Sigmoid colon (tissue), 7 donors: ENCODE results near the gene GMIP. TPM values are rescaled to one million over a fixed set of nuclear protein-coding genes. Genes with fewer than 3 reads are reported as not detected.

ENCODE experiments used
- DNase-seq: peaks from one replicate; pipeline ENCODE4 v3.0.0-alpha.2; 2019
- H3K27ac ChIP-seq, 4 donors: fragments of 200-600 bp; sonication (generic); one replicate each; pipeline ENCODE4 v1.5.1; 2016 to 2019; ENCODE audit warnings: mild to moderate bottlenecking in 1 of 4
- H3K27me3 ChIP-seq, 3 donors: fragments of 200-600 bp; sonication (generic); one replicate each; pipeline ENCODE4 v1.5.1; 2019; ENCODE audit warnings: mild to moderate bottlenecking in 1 of 3
- H3K36me3 ChIP-seq, 4 donors: fragments of 200-600 bp; sonication (generic); one replicate each; pipeline ENCODE4 v1.5.1; 2016 to 2019
- H3K4me1 ChIP-seq, 4 donors: fragments of 200-600 bp; sonication (generic); one replicate each; pipeline ENCODE4 v1.5.1; 2017 to 2019
- H3K4me3 ChIP-seq, 4 donors: fragments of 200-600 bp; sonication (generic); one replicate each; pipeline ENCODE4 v1.5.1; 2017 to 2019; ENCODE audit warnings: mild to moderate bottlenecking in 2 of 4, moderate library complexity in 1 of 4
- H3K9me3 ChIP-seq, 4 donors: fragments of 200-600 bp in 3 of 4; sonication (generic) in 3 of 4; one replicate each; pipeline versions ENCODE4 v1.5.1 to v1.6.1; 2013 to 2019
- EP300 ChIP-seq, 4 donors: sonication (generic); formaldehyde crosslinking; IDR thresholded peaks; one replicate each; pipeline ENCODE4 v1.6.1; 2017; ENCODE audit warnings: antibody characterized with exemption in 4 of 4
- POLR2A ChIP-seq, 2 donors: fragments of 450-650 bp; IDR thresholded peaks; one replicate each; pipeline ENCODE4 v1.6.1; 2016; ENCODE audit warnings: antibody characterized with exemption in 2 of 2, mild to moderate bottlenecking in 2 of 2, moderate library complexity in 2 of 2
- POLR2AphosphoS5 ChIP-seq, 4 donors: sonication (generic); formaldehyde crosslinking; IDR thresholded peaks; one replicate each; pipeline ENCODE4 v1.6.1; 2017; ENCODE audit warnings: antibody characterized with exemption in 4 of 4
- whole genome bisulfite sequencing, 2 donors: extraction: QIAGEN DNeasy Blood & Tissue Kit; methylation state at CpG; one replicate each; pipeline ENCODE4 v1.1.7; 2013; 5-methylcytosine and 5-hydroxymethylcytosine counted together
- intact Hi-C: fragments of 100-400 bp; cut with DNase I; formaldehyde crosslinking; loops from one replicate; pipeline ENCODE4 v1.15.1; 2023
- polyA plus RNA-seq, 3 donors: library from polyadenylated mRNA; stranded (reverse); fragments of 200-250 nt; gene quantifications; one replicate each; pipeline ENCODE4 v1.2.3, GENCODE V29; 2013
- total RNA-seq, 4 donors: library from RNA; depleted of rRNA; stranded (reverse); fragments of >200 nt; gene quantifications; one replicate each; pipeline ENCODE4 v1.1.0, GENCODE V29; 2016
- TF ChIP-seq, protein P1 (sequence below), 4 experiments: fragments of 450-650 bp in 3 of 4; fragments of 200-600 bp in 1 of 4; IDR thresholded peaks; one replicate each; pipeline ENCODE4 v1.5.1; 2016 to 2019; ENCODE audit warnings: antibody characterized with exemption in 4 of 4, mild to moderate bottlenecking in 3 of 4, moderate library complexity in 2 of 4
- donor health status: healthy with polysubstance abuse.
- donor health status: Bipolar disorder and iron deficiency.
- donor health status: healthy.

Gene GMIP
- total and polyA plus RNA-seq, 7 donors: 5.0 to 37.0 (median 9.1) TPM

DNA sequence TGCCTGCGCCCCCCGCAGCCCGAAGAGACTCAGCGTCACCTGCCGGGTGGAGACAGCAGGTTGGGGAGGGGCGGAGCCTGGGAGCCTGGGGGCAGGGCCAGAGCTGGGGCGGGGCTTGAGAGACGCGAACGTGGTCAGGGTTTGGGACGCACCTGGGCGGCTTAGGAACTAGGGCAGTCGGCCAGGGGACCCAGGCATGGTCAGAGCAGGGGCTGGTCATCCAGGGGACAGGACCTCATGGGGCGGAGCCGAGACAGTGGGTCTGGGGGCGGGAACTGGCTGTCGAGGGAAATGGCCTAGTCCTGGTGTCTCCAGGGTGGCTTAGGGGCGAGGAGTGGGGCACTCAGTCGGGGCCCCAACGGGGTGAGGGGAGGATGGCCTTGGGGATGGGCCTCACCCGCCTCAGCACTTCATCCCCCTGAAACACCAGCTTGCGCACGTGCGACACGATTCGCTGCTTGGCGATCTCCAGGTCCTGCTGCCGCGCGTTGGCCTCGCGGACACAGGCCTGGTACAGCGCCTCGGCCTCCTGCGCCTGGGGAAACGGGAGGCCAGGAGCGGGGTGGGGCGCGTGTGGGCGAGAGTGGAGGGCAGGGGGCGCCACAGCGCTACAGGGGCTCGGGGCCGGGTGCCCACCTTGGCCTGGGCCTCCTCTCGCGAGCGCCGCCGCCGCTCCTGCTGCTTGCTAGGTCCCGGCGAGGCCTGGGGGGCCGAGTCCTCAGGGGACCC lies 5.8 kb downstream of the GMIP start:
- H3K4me1 ChIP-seq: peaks cover 0 to 4% (median 1%) of the 10 kb centered on the region in 4 donors
- TF ChIP-seq POLR2AphosphoS5 (IDR thresholded peaks at IDR 0.05): no peak
- TF ChIP-seq POLR2A (IDR thresholded peaks at IDR 0.05): no peak
- intact Hi-C loops: no loop called here
- DNase-seq: no peak
- H3K36me3 ChIP-seq: peaks cover 0 to 24% (median 4%) of the 10 kb centered on the region in 4 donors
- H3K27ac ChIP-seq: no peak overlapping the region
- H3K4me3 ChIP-seq: no peak overlapping the region
- H3K9me3 ChIP-seq: no peaks in the 10 kb centered on the region
- H3K27me3 ChIP-seq: no peaks in the 10 kb centered on the region
- whole genome bisulfite sequencing, 2 donors: 86 to 94% methylated on average over 53 of the region's 53 CpGs

DNA sequence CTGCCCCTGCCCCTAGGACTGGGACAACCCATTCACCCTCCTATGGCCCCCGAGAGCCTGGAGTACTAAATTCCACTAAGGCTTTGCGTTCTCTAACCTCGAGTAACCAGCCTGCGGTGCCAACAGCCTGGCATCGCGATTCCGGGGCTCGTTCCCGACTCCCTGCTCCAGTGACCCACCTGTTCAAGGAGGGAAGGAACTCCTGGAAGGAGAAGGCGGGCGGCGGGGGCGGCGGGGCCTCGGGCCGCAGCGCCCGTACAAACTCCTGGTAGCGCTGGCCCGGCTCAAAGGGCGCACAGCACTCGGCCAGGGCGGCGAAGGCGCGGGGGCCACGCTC lies 6.3 kb downstream of the GMIP start:
- TF ChIP-seq POLR2AphosphoS5 (IDR thresholded peaks at IDR 0.05) (no peak), POLR2A (IDR thresholded peaks at IDR 0.05) (no peak)

DNA sequence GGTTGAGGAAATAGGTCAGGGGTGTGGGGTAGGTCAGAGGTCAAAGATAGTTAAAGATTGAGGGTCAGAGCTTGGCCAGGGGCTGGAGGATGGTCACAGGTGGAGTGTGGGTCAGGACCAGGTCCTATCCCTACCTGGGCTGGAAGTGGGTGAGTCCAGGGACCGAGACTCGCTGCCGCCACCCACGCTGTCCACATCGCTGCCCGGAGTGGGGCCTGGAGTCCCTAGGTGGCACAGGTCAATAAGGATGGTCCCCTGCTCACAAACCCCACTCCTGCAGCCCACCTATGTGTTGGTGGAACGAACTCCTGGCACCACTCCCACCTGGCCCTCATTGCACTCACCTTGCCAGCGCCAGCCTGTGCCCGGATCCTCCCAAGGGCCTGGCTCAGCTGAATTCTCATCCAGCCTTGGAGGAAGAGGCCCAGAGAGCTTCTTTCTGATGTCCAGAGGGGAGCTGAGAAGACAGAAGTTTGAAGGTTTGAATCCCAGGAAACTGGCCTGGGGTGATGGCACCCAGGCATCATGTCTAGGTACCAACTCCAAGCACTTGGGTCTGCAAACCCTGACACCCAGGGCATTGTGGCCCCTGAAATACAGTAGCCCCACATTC lies 6.8 kb downstream of the GMIP start:
- no peaks in the 10 kb centered on the region for H3K9me3 ChIP-seq
- intact Hi-C loops: no loop called here
- no peak overlapping the region for H3K4me3 ChIP-seq
- H3K4me1 ChIP-seq: no peaks in the 10 kb centered on the region
- no peak for DNase-seq
- H3K27ac ChIP-seq: no peak overlapping the region
- 95 to 97% methylated on average over 9 of the region's 9 CpGs for WGBS, 2 donors
- no peak for TF ChIP-seq EP300 (IDR thresholded peaks at IDR 0.05)
- no peak for TF ChIP-seq POLR2AphosphoS5 (IDR thresholded peaks at IDR 0.05)
- TF ChIP-seq, protein P1, sequence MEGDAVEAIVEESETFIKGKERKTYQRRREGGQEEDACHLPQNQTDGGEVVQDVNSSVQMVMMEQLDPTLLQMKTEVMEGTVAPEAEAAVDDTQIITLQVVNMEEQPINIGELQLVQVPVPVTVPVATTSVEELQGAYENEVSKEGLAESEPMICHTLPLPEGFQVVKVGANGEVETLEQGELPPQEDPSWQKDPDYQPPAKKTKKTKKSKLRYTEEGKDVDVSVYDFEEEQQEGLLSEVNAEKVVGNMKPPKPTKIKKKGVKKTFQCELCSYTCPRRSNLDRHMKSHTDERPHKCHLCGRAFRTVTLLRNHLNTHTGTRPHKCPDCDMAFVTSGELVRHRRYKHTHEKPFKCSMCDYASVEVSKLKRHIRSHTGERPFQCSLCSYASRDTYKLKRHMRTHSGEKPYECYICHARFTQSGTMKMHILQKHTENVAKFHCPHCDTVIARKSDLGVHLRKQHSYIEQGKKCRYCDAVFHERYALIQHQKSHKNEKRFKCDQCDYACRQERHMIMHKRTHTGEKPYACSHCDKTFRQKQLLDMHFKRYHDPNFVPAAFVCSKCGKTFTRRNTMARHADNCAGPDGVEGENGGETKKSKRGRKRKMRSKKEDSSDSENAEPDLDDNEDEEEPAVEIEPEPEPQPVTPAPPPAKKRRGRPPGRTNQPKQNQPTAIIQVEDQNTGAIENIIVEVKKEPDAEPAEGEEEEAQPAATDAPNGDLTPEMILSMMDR (IDR thresholded peaks at IDR 0.05): no peak
- no peak for TF ChIP-seq POLR2A (IDR thresholded peaks at IDR 0.05)
- peaks cover 0 to 24% (median 4%) of the 10 kb centered on the region in 4 donors for H3K36me3 ChIP-seq
- no peaks in the 10 kb centered on the region for H3K27me3 ChIP-seq

More for the DNA sequence above, 6.3 kb downstream of the GMIP start:
- 85 to 96% methylated on average over 27 of the region's 27 CpGs for WGBS, 2 donors
- Histone ChIP-seq H3K27ac (no peak overlapping the region), H3K9me3 (no peaks in the 10 kb centered on the region), H3K27me3 (no peaks in the 10 kb centered on the region), H3K4me1 (no peaks in the 10 kb centered on the region), H3K36me3 (peaks cover 0 to 24% (median 4%) of the 10 kb centered on the region in 4 donors), H3K4me3 (no peak overlapping the region)
- DNase-seq: no peak
- intact Hi-C loops: no loop called here

DNA sequence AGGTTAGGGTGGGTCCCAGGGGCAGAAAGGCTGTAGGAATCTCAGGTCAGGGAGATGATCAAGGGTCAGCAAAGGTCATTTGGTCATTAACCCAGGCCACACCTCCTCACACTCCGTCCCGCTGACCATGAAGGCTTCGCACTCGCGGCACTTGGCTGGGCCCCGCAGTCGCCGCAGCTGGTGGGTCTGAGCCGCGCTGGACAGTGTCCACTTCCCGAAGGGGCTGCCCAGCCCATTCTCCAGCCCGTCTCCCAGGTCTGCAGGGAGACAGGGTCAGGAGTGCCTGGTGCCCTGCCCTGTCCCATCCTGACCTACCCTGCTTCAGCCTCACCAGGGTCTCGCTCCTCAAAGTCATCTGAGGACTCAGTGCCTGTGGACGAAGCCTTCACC lies 8.1 kb downstream of the GMIP start:
- intact Hi-C loops: no loop called here
- 97 to 98% methylated on average over 14 of the region's 14 CpGs for WGBS, 2 donors
- Histone ChIP-seq H3K9me3 (no peaks in the 10 kb centered on the region), H3K4me3 (no peak overlapping the region), H3K27ac (no peak overlapping the region), H3K36me3 (peaks cover 0 to 24% (median 4%) of the 10 kb centered on the region in 4 donors), H3K4me1 (no peaks in the 10 kb centered on the region), H3K27me3 (no peaks in the 10 kb centered on the region)
- TF ChIP-seq EP300 (IDR thresholded peaks at IDR 0.05): no peak
- TF ChIP-seq POLR2AphosphoS5 (IDR thresholded peaks at IDR 0.05): no peak
- TF ChIP-seq POLR2A (IDR thresholded peaks at IDR 0.05): no peak
- TF ChIP-seq, protein P1 (IDR thresholded peaks at IDR 0.05): no peak
- DNase-seq: no peak

DNA sequence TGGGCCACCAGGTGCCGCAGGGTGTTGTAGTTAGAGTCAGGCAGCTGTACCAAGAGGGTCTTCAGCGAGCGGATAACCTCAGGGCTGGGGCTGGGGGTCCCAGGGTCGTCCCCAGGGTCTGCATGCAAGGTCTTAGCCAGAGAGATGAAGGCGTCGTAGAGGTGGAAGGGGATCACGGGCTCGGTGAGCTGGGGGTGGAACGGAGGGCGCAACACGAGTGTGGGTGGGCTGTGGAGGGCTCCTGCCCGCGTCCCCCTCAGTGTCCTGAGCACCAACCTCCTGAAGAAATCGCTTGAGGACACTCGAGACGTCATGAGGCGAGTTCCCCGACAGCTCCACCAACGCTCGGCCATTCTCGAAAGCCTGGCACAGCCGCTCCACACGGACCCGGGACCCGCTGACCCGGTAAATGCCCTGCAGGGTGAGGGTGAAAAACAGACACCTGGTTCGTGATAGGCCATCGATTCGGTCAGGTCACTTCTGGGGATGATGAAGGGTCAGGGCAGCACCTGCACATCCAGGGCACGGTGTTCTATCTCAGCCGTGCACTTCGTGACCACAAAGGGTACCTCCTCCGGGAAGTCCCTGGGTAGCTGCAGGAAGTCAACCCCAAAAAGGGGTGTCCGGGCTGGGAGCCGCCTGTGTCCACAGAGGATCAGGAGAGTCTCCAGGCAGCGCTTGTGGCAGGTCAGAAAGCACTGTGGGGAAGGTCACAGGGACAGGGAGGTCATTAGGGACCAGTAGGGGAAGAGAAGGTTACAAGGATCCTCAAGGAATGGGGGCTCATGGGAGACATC lies 8.7 kb downstream of the GMIP start:
- H3K27me3 ChIP-seq: no peaks in the 10 kb centered on the region
- H3K4me3 ChIP-seq: no peak overlapping the region
- DNase-seq: no peak
- no peaks in the 10 kb centered on the region for H3K9me3 ChIP-seq
- WGBS, 2 donors: 93 to 96% methylated on average over 36 of the region's 36 CpGs
- intact Hi-C loops: no loop called here
- no peak overlapping the region for H3K27ac ChIP-seq
- H3K4me1 ChIP-seq: no peaks in the 10 kb centered on the region
- TF ChIP-seq EP300 (IDR thresholded peaks at IDR 0.05) (no peak), POLR2A (IDR thresholded peaks at IDR 0.05) (no peak)
- peaks cover 0 to 24% (median 4%) of the 10 kb centered on the region in 4 donors for H3K36me3 ChIP-seq
